HG02678 (cell line): ENCODE measurements around the gene WNK3.
"Not testable (repeated sequence)": the region's sequence is repeated elsewhere in the genome, so short reads cannot be mapped to it uniquely, and the experiment has no call there.

Source experiments
- ATAC-seq: cut with Tn5 transposase; IDR thresholded peaks from one replicate; pipeline ENCODE4 v1.9.1; 2021; ENCODE audit warnings: mild to moderate bottlenecking, moderate library complexity; ENCODE audit not compliant: unreplicated experiment

WNK3 gene

GRCh38 chrX:54357414-54358377 lies at the start of gene WNK3:
Gene WNK3 (minus strand): TSS chrX:54358046.
- no peak for ATAC-seq

- ATAC-seq, result no peak
Observed at GRCh38 chrX:54407266-54407665, 49.4 kb upstream of the WNK3 start.

- no peak for ATAC-seq
Observed at GRCh38 chrX:54397113-54397512, 39.3 kb upstream of the WNK3 start.

GRCh38 chrX:54386314-54386713 lies 28.5 kb upstream of the WNK3 start:
- no peak for ATAC-seq

- ATAC-seq, result not testable (repeated sequence)
Observed at GRCh38 chrX:54384661-54385060, 26.8 kb upstream of the WNK3 start.

GRCh38 chrX:54359408-54359807 lies 1.6 kb upstream of the WNK3 start:
- no peak for ATAC-seq

GRCh38 chrX:54358424-54359211 lies 772 bp upstream of the WNK3 start:
- ATAC-seq, result no peak

GRCh38 chrX:54352677-54353076 lies 5.2 kb downstream of the WNK3 start:
- ATAC-seq, result no peak

- not testable (repeated sequence) for ATAC-seq
Observed at GRCh38 chrX:54337383-54337782, 20.5 kb downstream of the WNK3 start.

- ATAC-seq, result no peak
Observed at GRCh38 chrX:54325077-54325476, 32.8 kb downstream of the WNK3 start.

- no peak for ATAC-seq
Observed at GRCh38 chrX:54320067-54320466, 37.8 kb downstream of the WNK3 start.

GRCh38 chrX:54306379-54306778 lies 51.5 kb downstream of the WNK3 start:
- ATAC-seq, result no peak

GRCh38 chrX:54301516-54301915 lies 56.3 kb downstream of the WNK3 start:
- ATAC-seq, result no peak

- ATAC-seq, result no peak
Observed at GRCh38 chrX:54294306-54294705, 63.5 kb downstream of the WNK3 start.

- ATAC-seq, result no peak
Observed at GRCh38 chrX:54292755-54293154, 65.1 kb downstream of the WNK3 start.

GRCh38 chrX:54291758-54292157 lies 66.1 kb downstream of the WNK3 start:
- ATAC-seq, result no peak

- no peak for ATAC-seq
Observed at GRCh38 chrX:54288968-54289367, 68.9 kb downstream of the WNK3 start.

GRCh38 chrX:54288277-54288676 lies 69.6 kb downstream of the WNK3 start:
- ATAC-seq, result no peak

- ATAC-seq, result no peak
Observed at GRCh38 chrX:54281676-54282075, 76.2 kb downstream of the WNK3 start.

- no peak for ATAC-seq
Observed at GRCh38 chrX:54280466-54280865, 77.4 kb downstream of the WNK3 start.

- no peak for ATAC-seq
Observed at GRCh38 chrX:54271664-54272063, 86.2 kb downstream of the WNK3 start.

- ATAC-seq, result no peak
Observed at GRCh38 chrX:54248309-54248708, 109.5 kb downstream of the WNK3 start.
